ENCODE results near the gene SPTLC2. TPM values are rescaled to one million over a fixed set of nuclear protein-coding genes. Genes with fewer than 3 reads are reported as not detected.
A peak's percentile ranks its signal among the peaks of the same experiment; 100 is the strongest.

Gene SPTLC2
- total RNA-seq, 2 donors from 2014 or later, result 22.6 to 25.3 TPM

GRCh38 chr14:77622366-77622961 lies 6.0 kb upstream of the SPTLC2 start:
- H3K4me3 ChIP-seq, result no peak overlapping the region
- ATAC-seq (ENCODE audit: insufficient number of reproducible peaks, low FRiP score, low read depth) (no peak), DNase-seq (ENCODE audit: low spot score) (no peak)
- no peak overlapping the region for H3K27ac ChIP-seq
- TF ChIP-seq, protein P1, sequence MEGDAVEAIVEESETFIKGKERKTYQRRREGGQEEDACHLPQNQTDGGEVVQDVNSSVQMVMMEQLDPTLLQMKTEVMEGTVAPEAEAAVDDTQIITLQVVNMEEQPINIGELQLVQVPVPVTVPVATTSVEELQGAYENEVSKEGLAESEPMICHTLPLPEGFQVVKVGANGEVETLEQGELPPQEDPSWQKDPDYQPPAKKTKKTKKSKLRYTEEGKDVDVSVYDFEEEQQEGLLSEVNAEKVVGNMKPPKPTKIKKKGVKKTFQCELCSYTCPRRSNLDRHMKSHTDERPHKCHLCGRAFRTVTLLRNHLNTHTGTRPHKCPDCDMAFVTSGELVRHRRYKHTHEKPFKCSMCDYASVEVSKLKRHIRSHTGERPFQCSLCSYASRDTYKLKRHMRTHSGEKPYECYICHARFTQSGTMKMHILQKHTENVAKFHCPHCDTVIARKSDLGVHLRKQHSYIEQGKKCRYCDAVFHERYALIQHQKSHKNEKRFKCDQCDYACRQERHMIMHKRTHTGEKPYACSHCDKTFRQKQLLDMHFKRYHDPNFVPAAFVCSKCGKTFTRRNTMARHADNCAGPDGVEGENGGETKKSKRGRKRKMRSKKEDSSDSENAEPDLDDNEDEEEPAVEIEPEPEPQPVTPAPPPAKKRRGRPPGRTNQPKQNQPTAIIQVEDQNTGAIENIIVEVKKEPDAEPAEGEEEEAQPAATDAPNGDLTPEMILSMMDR (IDR thresholded peaks at IDR 0.05), result no peak
- H3K36me3 ChIP-seq, result no peaks in the 10 kb centered on the region
- no peaks in the 10 kb centered on the region for H3K27me3 ChIP-seq (replicated peaks; ENCODE audit: insufficient read depth)
- H3K4me1 ChIP-seq (ENCODE audit: control insufficient read depth in 1 of 2, low read depth in 2 of 2), result no peaks in the 10 kb centered on the region
- H3K9me3 ChIP-seq, result no peaks in the 10 kb centered on the region

DNA sequence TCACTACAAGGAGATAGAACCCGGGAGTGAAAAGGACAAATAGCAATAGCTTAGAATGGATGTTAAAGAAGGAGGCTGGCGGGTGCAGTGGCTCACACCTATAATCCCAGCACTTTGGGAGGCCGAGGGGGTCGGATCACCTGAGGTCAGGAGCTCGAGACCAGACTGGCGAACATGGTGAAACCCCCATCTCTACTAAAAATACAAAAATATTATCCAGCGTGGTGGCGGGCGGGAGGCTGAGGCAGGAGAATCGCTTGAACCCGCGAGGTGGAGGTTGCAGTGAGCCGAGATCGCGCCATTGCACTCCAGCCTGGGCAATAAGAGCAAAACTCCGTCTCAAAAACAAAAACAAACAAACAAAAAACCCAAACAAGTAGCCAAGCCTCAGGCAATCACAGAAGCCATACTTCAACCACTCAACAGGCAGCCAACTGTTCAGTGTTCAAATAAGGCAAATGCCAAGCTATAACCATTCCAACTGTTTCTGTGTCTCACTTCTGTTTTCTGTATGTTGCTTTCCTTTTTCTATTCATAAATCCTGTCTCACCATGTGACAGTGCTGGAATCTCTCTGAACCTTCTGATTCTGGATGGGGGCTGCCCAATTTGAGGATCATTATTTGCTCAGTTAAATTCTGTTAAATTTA lies 3.9 kb upstream of the SPTLC2 start:
- H3K4me1 ChIP-seq (ENCODE audit: control insufficient read depth in 1 of 2, low read depth in 2 of 2), result peaks cover 0 to 3% of the 10 kb centered on the region in 2 donors
- DNase-seq (ENCODE audit: low spot score) (no peak), ATAC-seq (ENCODE audit: insufficient number of reproducible peaks, low FRiP score, low read depth) (no peak)
- H3K9me3 ChIP-seq, result no peaks in the 10 kb centered on the region
- TF ChIP-seq, protein P1 (IDR thresholded peaks at IDR 0.05), result no peak
- H3K36me3 ChIP-seq, result no peaks in the 10 kb centered on the region
- H3K4me3 ChIP-seq, result no peak overlapping the region
- no peak overlapping the region for H3K27ac ChIP-seq
- H3K27me3 ChIP-seq (replicated peaks; ENCODE audit: insufficient read depth), result no peaks in the 10 kb centered on the region

GRCh38 chr14:77618381-77618970 lies 2.0 kb upstream of the SPTLC2 start:
- no peak for ATAC-seq (ENCODE audit: insufficient number of reproducible peaks, low FRiP score, low read depth)
- H3K27me3 ChIP-seq (replicated peaks; ENCODE audit: insufficient read depth), result no peaks in the 10 kb centered on the region
- H3K36me3 ChIP-seq, result no peaks in the 10 kb centered on the region
- no peak overlapping the region for H3K27ac ChIP-seq
- no peak overlapping the region for H3K4me3 ChIP-seq
- H3K4me1 ChIP-seq (ENCODE audit: control insufficient read depth in 1 of 2, low read depth in 2 of 2), result peaks cover 2 to 12% of the 10 kb centered on the region in 2 donors
- H3K9me3 ChIP-seq, result no peaks in the 10 kb centered on the region
- DNase-seq (ENCODE audit: low spot score), result no peak
- TF ChIP-seq, protein P1 (IDR thresholded peaks at IDR 0.05), result no peak

- H3K4me1 ChIP-seq (ENCODE audit: control insufficient read depth in 1 of 2, low read depth in 2 of 2), result peaks cover 2 to 15% of the 10 kb centered on the region in 2 donors
- H3K4me3 ChIP-seq, result peak overlapping the region; percentile 80
- ATAC-seq (ENCODE audit: insufficient number of reproducible peaks, low FRiP score, low read depth), result no peak
- TF ChIP-seq, protein P1 (IDR thresholded peaks at IDR 0.05), result no peak
- peak overlapping the region; percentile 66 to 70 for H3K27ac ChIP-seq
- DNase-seq (ENCODE audit: low spot score), result no peak
- H3K9me3 ChIP-seq, result no peaks in the 10 kb centered on the region
- no peaks in the 10 kb centered on the region for H3K27me3 ChIP-seq (replicated peaks; ENCODE audit: insufficient read depth)
- no peaks in the 10 kb centered on the region for H3K36me3 ChIP-seq
Measured at GRCh38 chr14:77616133-77616453, 344 bp downstream of the SPTLC2 start.

GRCh38 chr14:77615361-77616132 lies 890 bp downstream of the SPTLC2 start:
- ATAC-seq (ENCODE audit: insufficient number of reproducible peaks, low FRiP score, low read depth) (no peak), DNase-seq (ENCODE audit: low spot score) (no peak)
- H3K27me3 ChIP-seq (replicated peaks; ENCODE audit: insufficient read depth), result no peaks in the 10 kb centered on the region
- TF ChIP-seq, protein P1 (IDR thresholded peaks at IDR 0.05), result no peak
- H3K27ac ChIP-seq, result peak overlapping the region; percentile 66 to 70
- H3K9me3 ChIP-seq, result no peaks in the 10 kb centered on the region
- peak overlapping the region; percentile 80 for H3K4me3 ChIP-seq
- H3K4me1 ChIP-seq (ENCODE audit: control insufficient read depth in 1 of 2, low read depth in 2 of 2), result peaks cover 2 to 15% of the 10 kb centered on the region in 2 donors
- no peaks in the 10 kb centered on the region for H3K36me3 ChIP-seq
